ENCODE data around the gene ITM2A. TPM values are rescaled to one million over a fixed set of nuclear protein-coding genes. Genes with fewer than 3 reads are reported as not detected.

ITM2A gene
- total RNA-seq, 1 experiment from 2014 or later, result not detected

- no TSS peak for BruUV-seq (replicated peaks)
- Histone ChIP-seq H3K4me2 (ENCODE audit: low read length) (no peak overlapping the region), H2AFZ (ENCODE audit: low read depth, low read length, poor library complexity, severe bottlenecking) (no peak overlapping the region), H3K4me1 (ENCODE audit: control insufficient read depth in 1 of 2, insufficient read depth in 2 of 2, low read length in 2 of 2) (no peaks in the 10 kb centered on the region), H3K4me3 (replicated peaks in 1 of 2; ENCODE audit: low read depth in 1 of 2, low read length in 2 of 2) (no peak overlapping the region), H3K9me3 (ENCODE audit: control insufficient read depth in 1 of 2, insufficient read depth in 1 of 2, low read depth in 1 of 2, low read length in 2 of 2) (no peaks in the 10 kb centered on the region), H3K9me2 (ENCODE audit: insufficient read depth) (no peaks in the 10 kb centered on the region), H3K36me3 (ENCODE audit: control insufficient read depth in 1 of 2, insufficient read depth in 2 of 2, low read length in 2 of 2) (no peaks in the 10 kb centered on the region), H3K27me3 (ENCODE audit: insufficient read depth, low read length) (no peaks in the 10 kb centered on the region), H3K27ac (ENCODE audit: low read depth, low read length) (no peak overlapping the region), H3K79me2 (ENCODE audit: insufficient read depth, low read length) (no peaks in the 10 kb centered on the region), H3K9ac (ENCODE audit: low read length) (no peak overlapping the region), H4K20me1 (ENCODE audit: insufficient read depth) (no peaks in the 10 kb centered on the region)
- TF ChIP-seq ZFX (IDR thresholded peaks at IDR 0.05), result no peak
- no peak for TF ChIP-seq SIN3A (IDR thresholded peaks at IDR 0.05; ENCODE audit: low read depth)
- TF ChIP-seq RAD21 (IDR thresholded peaks at IDR 0.05; ENCODE audit: low read depth), result no peak
- no peak for TF ChIP-seq EZH2phosphoT487 (IDR thresholded peaks at IDR 0.05; ENCODE audit: borderline replicate concordance)
- TF ChIP-seq POLR2AphosphoS5 (IDR thresholded peaks at IDR 0.05; ENCODE audit: low read depth, low read length), result no peak
- no peak for TF ChIP-seq SRF (IDR thresholded peaks at IDR 0.05; ENCODE audit: low read depth)
- no peak for TF ChIP-seq FOSL1 (IDR thresholded peaks at IDR 0.05; ENCODE audit: low read depth)
- TF ChIP-seq ELF1 (IDR thresholded peaks at IDR 0.05; ENCODE audit: borderline replicate concordance, low read depth), result no peak
- no peak for TF ChIP-seq EGR1 (IDR thresholded peaks at IDR 0.05; ENCODE audit: low read depth)
- TF ChIP-seq TCF7L2 (IDR thresholded peaks at IDR 0.05; ENCODE audit: borderline replicate concordance, extremely low read depth, insufficient read depth, insufficient read length), result no peak
- no peak for TF ChIP-seq CTCF (IDR thresholded peaks at IDR 0.05 in 2 of 3, conservative IDR thresholded peaks at IDR 0.05 in 1 of 3; ENCODE audit: borderline replicate concordance in 1 of 3, insufficient read depth in 1 of 3, low read depth in 2 of 3, low read length in 2 of 3)
- TF ChIP-seq ATF3 (IDR thresholded peaks at IDR 0.05), result no peak
- TF ChIP-seq, protein P1, sequence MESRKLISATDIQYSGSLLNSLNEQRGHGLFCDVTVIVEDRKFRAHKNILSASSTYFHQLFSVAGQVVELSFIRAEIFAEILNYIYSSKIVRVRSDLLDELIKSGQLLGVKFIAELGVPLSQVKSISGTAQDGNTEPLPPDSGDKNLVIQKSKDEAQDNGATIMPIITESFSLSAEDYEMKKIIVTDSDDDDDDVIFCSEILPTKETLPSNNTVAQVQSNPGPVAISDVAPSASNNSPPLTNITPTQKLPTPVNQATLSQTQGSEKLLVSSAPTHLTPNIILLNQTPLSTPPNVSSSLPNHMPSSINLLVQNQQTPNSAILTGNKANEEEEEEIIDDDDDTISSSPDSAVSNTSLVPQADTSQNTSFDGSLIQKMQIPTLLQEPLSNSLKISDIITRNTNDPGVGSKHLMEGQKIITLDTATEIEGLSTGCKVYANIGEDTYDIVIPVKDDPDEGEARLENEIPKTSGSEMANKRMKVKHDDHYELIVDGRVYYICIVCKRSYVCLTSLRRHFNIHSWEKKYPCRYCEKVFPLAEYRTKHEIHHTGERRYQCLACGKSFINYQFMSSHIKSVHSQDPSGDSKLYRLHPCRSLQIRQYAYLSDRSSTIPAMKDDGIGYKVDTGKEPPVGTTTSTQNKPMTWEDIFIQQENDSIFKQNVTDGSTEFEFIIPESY (IDR thresholded peaks at IDR 0.05; ENCODE audit: extremely low read depth, insufficient replicate concordance, low read length), result no peak
- no peak for TF ChIP-seq JUND (IDR thresholded peaks at IDR 0.05)
- ChIA-PET CTCF (no interaction called here), POLR2A (no interaction called here), RAD21 (ENCODE audit: low non-redundant PET in 1 of 2, low total read pairs in 2 of 2, uncharacterized antibody in 2 of 2, unreplicated experiment in 2 of 2) (no interaction called here)
- intact Hi-C loops (cut with micrococcal nuclease), result no loop called here
- ATAC-seq (no peak), DNase-seq (ENCODE audit: low read depth, low spot score) (no peak)
These were observed 4.5 kb upstream of the ITM2A start for GRCh38 chrX:79371640-79372039.
